HL-60 (cell line): Measurements from ENCODE around the gene IGSF23.

Source experiments
- DNase-seq, 2 experiments: peaks; one replicate each; pipeline ENCODE4 v3.0.0-alpha.2; 2010 to 2020; ENCODE audit warnings: low read depth in 1 of 2, low spot score in 1 of 2
- H3K27ac ChIP-seq: fragments of 250-450 bp; sonication (Bioruptor Pico); replicated peaks from 2 replicates; pipeline ENCODE4 v1.5.1; 2020; ENCODE audit warnings: mild to moderate bottlenecking, moderate library complexity
- H3K27me3 ChIP-seq: fragments of 250-450 bp; sonication (Bioruptor Pico); 2 replicates; pipeline ENCODE4 v1.5.1; 2021; ENCODE audit warnings: mild to moderate bottlenecking, moderate library complexity; ENCODE audit not compliant: insufficient read depth, poor library complexity, severe bottlenecking
- H3K4me3 ChIP-seq: replicated peaks from 2 replicates; pipeline ENCODE4 v1.5.1; 2011; ENCODE audit warnings: mild to moderate bottlenecking, control low read depth, low read length; ENCODE audit not compliant: insufficient read depth
- GABPA ChIP-seq: IDR thresholded peaks from 2 replicates; pipeline ENCODE4 v1.6.1; 2012; ENCODE audit warnings: low read depth
- POLR2AphosphoS5 ChIP-seq: IDR thresholded peaks from 2 replicates; pipeline ENCODE4 v1.6.1; 2012; ENCODE audit warnings: low read depth
- SPI1 ChIP-seq: IDR thresholded peaks from 2 replicates; pipeline ENCODE4 v1.6.1; 2012; ENCODE audit warnings: low read depth, mild to moderate bottlenecking, borderline replicate concordance
- TF ChIP-seq, protein P1 (sequence below): IDR thresholded peaks from one replicate; pipeline ENCODE4 v1.5.1; 2011; ENCODE audit warnings: low read length, control low read depth, inconsistent platforms; ENCODE audit not compliant: insufficient read depth
- TF ChIP-seq, protein P2 (sequence below): IDR thresholded peaks from 2 replicates; pipeline ENCODE4 v1.6.1; 2012; ENCODE audit warnings: low read depth; ENCODE audit not compliant: insufficient replicate concordance

The IGSF23 gene

DNA sequence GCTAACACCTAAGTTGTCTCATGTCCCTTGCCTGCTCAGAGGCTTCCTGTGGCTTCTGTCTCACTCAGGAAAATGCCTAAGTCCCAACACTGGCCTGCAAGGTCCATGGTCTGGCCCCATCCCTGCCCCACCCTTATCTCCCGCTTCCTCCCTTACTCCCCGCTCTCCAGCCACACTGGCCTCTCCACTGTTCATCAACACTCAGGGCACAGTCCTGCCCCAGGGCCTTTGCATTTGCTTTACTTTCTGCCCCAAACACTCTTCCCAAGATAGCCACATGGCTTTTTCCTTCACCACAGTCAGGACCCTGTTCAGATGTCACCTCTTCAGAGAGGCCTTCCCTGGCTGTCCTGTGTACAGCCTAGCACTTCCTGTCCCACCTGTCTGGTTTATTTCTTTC, 32.1 kb upstream of the IGSF23 start:
- Histone ChIP-seq H3K27me3 (no peaks in the 10 kb centered on the region), H3K27ac (no peak overlapping the region), H3K4me3 (no peak overlapping the region)
- no peak for DNase-seq
- TF ChIP-seq, protein P1, sequence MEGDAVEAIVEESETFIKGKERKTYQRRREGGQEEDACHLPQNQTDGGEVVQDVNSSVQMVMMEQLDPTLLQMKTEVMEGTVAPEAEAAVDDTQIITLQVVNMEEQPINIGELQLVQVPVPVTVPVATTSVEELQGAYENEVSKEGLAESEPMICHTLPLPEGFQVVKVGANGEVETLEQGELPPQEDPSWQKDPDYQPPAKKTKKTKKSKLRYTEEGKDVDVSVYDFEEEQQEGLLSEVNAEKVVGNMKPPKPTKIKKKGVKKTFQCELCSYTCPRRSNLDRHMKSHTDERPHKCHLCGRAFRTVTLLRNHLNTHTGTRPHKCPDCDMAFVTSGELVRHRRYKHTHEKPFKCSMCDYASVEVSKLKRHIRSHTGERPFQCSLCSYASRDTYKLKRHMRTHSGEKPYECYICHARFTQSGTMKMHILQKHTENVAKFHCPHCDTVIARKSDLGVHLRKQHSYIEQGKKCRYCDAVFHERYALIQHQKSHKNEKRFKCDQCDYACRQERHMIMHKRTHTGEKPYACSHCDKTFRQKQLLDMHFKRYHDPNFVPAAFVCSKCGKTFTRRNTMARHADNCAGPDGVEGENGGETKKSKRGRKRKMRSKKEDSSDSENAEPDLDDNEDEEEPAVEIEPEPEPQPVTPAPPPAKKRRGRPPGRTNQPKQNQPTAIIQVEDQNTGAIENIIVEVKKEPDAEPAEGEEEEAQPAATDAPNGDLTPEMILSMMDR = no peak
- TF ChIP-seq GABPA = no peak

DNA sequence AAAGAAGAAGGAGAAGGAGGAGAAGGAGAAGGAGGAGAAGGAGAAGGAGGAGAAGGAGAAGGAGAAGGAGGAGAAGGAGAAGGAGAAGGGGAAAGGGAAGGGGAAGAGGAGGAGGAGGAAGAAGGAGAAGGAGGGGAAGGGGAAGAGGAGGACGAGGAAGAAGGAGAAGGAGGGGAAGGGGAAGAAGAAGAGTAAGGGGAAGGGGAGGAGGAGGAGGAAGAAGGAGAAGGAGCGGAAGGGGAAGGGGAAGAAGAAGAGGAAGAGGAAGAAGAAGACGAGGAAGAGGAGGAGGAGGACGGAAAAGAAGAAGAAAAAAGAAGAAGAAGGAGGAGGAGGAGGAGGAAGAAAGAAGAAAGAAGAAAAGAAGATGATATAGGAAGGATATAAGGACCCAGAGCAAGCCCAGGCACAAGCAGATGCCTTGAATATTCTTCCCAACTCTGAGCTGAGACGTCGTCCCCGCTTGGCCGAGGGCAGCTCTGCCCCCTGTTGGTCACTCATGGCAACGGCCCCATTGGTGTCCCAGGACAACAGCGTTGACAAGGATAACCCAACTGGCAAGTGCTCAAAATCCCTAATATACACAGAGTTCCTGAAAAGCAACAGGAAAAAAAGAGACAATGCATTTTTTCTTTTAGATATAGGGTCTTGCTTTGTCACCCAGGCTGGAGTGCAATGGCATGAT, 30.6 kb upstream of the IGSF23 start:
- no peak overlapping the region for H3K27ac ChIP-seq
- DNase-seq = peak; percentile 37 to 41
- TF ChIP-seq, protein P2, sequence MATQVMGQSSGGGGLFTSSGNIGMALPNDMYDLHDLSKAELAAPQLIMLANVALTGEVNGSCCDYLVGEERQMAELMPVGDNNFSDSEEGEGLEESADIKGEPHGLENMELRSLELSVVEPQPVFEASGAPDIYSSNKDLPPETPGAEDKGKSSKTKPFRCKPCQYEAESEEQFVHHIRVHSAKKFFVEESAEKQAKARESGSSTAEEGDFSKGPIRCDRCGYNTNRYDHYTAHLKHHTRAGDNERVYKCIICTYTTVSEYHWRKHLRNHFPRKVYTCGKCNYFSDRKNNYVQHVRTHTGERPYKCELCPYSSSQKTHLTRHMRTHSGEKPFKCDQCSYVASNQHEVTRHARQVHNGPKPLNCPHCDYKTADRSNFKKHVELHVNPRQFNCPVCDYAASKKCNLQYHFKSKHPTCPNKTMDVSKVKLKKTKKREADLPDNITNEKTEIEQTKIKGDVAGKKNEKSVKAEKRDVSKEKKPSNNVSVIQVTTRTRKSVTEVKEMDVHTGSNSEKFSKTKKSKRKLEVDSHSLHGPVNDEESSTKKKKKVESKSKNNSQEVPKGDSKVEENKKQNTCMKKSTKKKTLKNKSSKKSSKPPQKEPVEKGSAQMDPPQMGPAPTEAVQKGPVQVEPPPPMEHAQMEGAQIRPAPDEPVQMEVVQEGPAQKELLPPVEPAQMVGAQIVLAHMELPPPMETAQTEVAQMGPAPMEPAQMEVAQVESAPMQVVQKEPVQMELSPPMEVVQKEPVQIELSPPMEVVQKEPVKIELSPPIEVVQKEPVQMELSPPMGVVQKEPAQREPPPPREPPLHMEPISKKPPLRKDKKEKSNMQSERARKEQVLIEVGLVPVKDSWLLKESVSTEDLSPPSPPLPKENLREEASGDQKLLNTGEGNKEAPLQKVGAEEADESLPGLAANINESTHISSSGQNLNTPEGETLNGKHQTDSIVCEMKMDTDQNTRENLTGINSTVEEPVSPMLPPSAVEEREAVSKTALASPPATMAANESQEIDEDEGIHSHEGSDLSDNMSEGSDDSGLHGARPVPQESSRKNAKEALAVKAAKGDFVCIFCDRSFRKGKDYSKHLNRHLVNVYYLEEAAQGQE = no peak
- TF ChIP-seq, protein P1 = no peak
- no peak for TF ChIP-seq SPI1
- H3K27me3 ChIP-seq = no peaks in the 10 kb centered on the region
- no peak overlapping the region for H3K4me3 ChIP-seq

DNA sequence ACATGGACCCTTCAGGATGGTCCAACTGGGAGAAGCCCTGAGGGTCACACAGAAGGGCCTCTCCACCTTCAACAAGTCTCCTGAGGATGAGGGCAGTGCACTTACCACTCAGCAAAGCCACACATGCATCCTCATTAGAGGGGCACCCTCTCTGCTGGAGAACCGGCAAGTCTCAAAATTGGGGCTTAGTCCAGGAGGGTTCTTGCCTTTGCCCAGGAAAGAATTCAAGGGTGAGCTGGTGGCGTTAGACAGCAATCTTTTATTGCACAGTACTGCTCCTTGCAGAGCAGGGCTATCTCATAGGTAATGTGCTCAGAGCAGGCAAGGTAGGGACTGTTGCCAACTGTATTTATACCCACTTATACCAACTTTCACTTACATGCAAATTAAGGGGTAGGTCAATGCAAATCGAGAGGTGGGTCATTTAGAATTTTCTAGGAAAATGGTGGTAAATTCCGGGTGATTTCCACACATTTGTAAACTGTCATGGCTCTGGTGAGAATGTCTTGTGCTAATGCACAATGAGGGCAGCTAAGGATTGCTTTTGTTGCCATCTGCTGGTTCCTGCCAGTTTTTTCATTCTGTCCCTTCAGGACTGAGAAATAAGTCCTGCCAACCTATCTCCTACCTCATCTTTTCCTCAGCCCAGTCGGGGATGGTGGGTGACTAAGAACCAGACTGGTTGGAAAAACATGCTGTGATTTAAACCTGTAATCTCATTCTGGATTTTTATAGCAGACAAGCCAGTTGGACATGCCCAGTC, 27.8 kb upstream of the IGSF23 start:
- Histone ChIP-seq H3K27me3 (no peaks in the 10 kb centered on the region), H3K27ac (no peak overlapping the region), H3K4me3 (no peak overlapping the region)
- no peak for TF ChIP-seq GABPA
- TF ChIP-seq, protein P2 = no peak
- no peak for TF ChIP-seq POLR2AphosphoS5
- TF ChIP-seq, protein P1 = no peak
- TF ChIP-seq SPI1 = no peak
- DNase-seq = no peak
